ENCODE results near the gene TPST2.

TPST2 gene

GRCh38 chr22:26629988-26630761, 40.2 kb upstream of the TPST2 start:
- Histone ChIP-seq H3K9me3 (ENCODE audit: control insufficient read depth, insufficient read depth, low read length) (0 out of 2 replicates have a peak, but pooled peaks cover 3% of the 10 kb centered on the region), H3K27ac (ENCODE audit: low read depth, low read length) (no peak overlapping the region), H3F3A (ENCODE audit: control insufficient read depth, insufficient read depth) (peaks cover 3% of the 10 kb centered on the region; the same call in 1 of the 2 replicates), H3K4me2 (ENCODE audit: low read length) (no peak overlapping the region), H3K27me3 (ENCODE audit: control insufficient read depth, low read length) (peaks cover 6% of the 10 kb centered on the region; the same call in 1 of the 2 replicates), H3K79me2 (ENCODE audit: control insufficient read depth, low read length) (no peaks in the 10 kb centered on the region), H4K20me1 (ENCODE audit: control insufficient read depth, insufficient read depth, low read depth, low read length) (no peaks in the 10 kb centered on the region), H3K9me2 (replicated peaks; ENCODE audit: control insufficient read depth, low read length) (no peaks in the 10 kb centered on the region), H3K36me3 (ENCODE audit: control insufficient read depth, low read length) (no peaks in the 10 kb centered on the region), H3K4me3 (ENCODE audit: low read length) (no peak overlapping the region), H3K4me1 (ENCODE audit: control insufficient read depth, low read length) (peaks cover 6% of the 10 kb centered on the region; the same call in 1 of the 2 replicates)
- TF ChIP-seq CTCF (IDR thresholded peaks at IDR 0.05; ENCODE audit: low read depth, low read length, poor library complexity, severe bottlenecking) (no peak), EZH2phosphoT487 (IDR thresholded peaks at IDR 0.05; ENCODE audit: borderline replicate concordance, low read length) (no peak)

GRCh38 chr22:26624803-26625202, 34.9 kb upstream of the TPST2 start:
- H3F3A ChIP-seq (ENCODE audit: control insufficient read depth, insufficient read depth), result peaks cover 3% of the 10 kb centered on the region; the same call in 1 of the 2 replicates
- no peaks in the 10 kb centered on the region for H3K9me2 ChIP-seq (replicated peaks; ENCODE audit: control insufficient read depth, low read length)
- no peak overlapping the region for H3K27ac ChIP-seq (ENCODE audit: low read depth, low read length)
- H3K4me3 ChIP-seq (ENCODE audit: low read length), result no peak overlapping the region
- H3K4me2 ChIP-seq (ENCODE audit: low read length), result no peak overlapping the region
- H3K27me3 ChIP-seq (ENCODE audit: control insufficient read depth, low read length), result peaks cover 12% of the 10 kb centered on the region
- H4K20me1 ChIP-seq (ENCODE audit: control insufficient read depth, insufficient read depth, low read depth, low read length), result no peaks in the 10 kb centered on the region
- TF ChIP-seq EZH2phosphoT487 (IDR thresholded peaks at IDR 0.05; ENCODE audit: borderline replicate concordance, low read length) (no peak), CTCF (IDR thresholded peaks at IDR 0.05; ENCODE audit: low read depth, low read length, poor library complexity, severe bottlenecking) (no peak)
- H3K9me3 ChIP-seq (ENCODE audit: control insufficient read depth, insufficient read depth, low read length), result 0 out of 2 replicates have a peak, but pooled peaks cover 3% of the 10 kb centered on the region
- H3K79me2 ChIP-seq (ENCODE audit: control insufficient read depth, low read length), result no peaks in the 10 kb centered on the region
- H3K36me3 ChIP-seq (ENCODE audit: control insufficient read depth, low read length), result no peaks in the 10 kb centered on the region
- H3K4me1 ChIP-seq (ENCODE audit: control insufficient read depth, low read length), result peaks cover 6% of the 10 kb centered on the region; the same call in 1 of the 2 replicates

- Histone ChIP-seq H3K9me3 (ENCODE audit: control insufficient read depth, insufficient read depth, low read length) (0 out of 2 replicates have a peak, but pooled peaks cover 3% of the 10 kb centered on the region), H3K4me1 (ENCODE audit: control insufficient read depth, low read length) (peaks cover 5% of the 10 kb centered on the region; the same call in 1 of the 2 replicates), H3F3A (ENCODE audit: control insufficient read depth, insufficient read depth) (peaks cover 3% of the 10 kb centered on the region; the same call in 1 of the 2 replicates), H3K4me3 (ENCODE audit: low read length) (no peak overlapping the region), H3K27ac (ENCODE audit: low read depth, low read length) (no peak overlapping the region), H3K79me2 (ENCODE audit: control insufficient read depth, low read length) (no peaks in the 10 kb centered on the region), H3K9me2 (replicated peaks; ENCODE audit: control insufficient read depth, low read length) (no peaks in the 10 kb centered on the region), H3K4me2 (ENCODE audit: low read length) (no peak overlapping the region), H3K36me3 (ENCODE audit: control insufficient read depth, low read length) (no peaks in the 10 kb centered on the region), H4K20me1 (ENCODE audit: control insufficient read depth, insufficient read depth, low read depth, low read length) (no peaks in the 10 kb centered on the region), H3K27me3 (ENCODE audit: control insufficient read depth, low read length) (peaks cover 12% of the 10 kb centered on the region)
- no peak for TF ChIP-seq EZH2phosphoT487 (IDR thresholded peaks at IDR 0.05; ENCODE audit: borderline replicate concordance, low read length)
These were observed 34.1 kb upstream of the TPST2 start for GRCh38 chr22:26623984-26624383.

GRCh38 chr22:26621663-26622062, 31.7 kb upstream of the TPST2 start, which contains the start of gene CRYBA4:
TSS of gene CRYBA4 (plus strand) at chr22:26621963. CDS start at chr22:26622597, 634 bp downstream.
- Histone ChIP-seq H4K20me1 (ENCODE audit: control insufficient read depth, insufficient read depth, low read depth, low read length) (no peaks in the 10 kb centered on the region), H3K4me2 (ENCODE audit: low read length) (no peak within 1 kb of the TSS), H3K9me3 (ENCODE audit: control insufficient read depth, insufficient read depth, low read length) (no peaks in the 10 kb centered on the region), H3K9me2 (replicated peaks; ENCODE audit: control insufficient read depth, low read length) (no peaks in the 10 kb centered on the region), H3K27ac (ENCODE audit: low read depth, low read length) (no peak within 1 kb of the TSS), H3K36me3 (ENCODE audit: control insufficient read depth, low read length) (no peaks in the 10 kb centered on the region), H3F3A (ENCODE audit: control insufficient read depth, insufficient read depth) (0 out of 2 replicates have a peak, but pooled peaks cover 5% of the 10 kb centered on the region), H3K79me2 (ENCODE audit: control insufficient read depth, low read length) (no peaks in the 10 kb centered on the region), H3K4me3 (ENCODE audit: low read length) (no peak within 1 kb of the TSS), H3K4me1 (ENCODE audit: control insufficient read depth, low read length) (peaks cover 17% of the 10 kb centered on the region), H3K27me3 (ENCODE audit: control insufficient read depth, low read length) (peaks cover 5% of the 10 kb centered on the region)
- TF ChIP-seq EZH2phosphoT487 (IDR thresholded peaks at IDR 0.05; ENCODE audit: borderline replicate concordance, low read length) (no peak), CTCF (IDR thresholded peaks at IDR 0.05; ENCODE audit: low read depth, low read length, poor library complexity, severe bottlenecking) (no peak)
